ENCODE measurements around the gene PCMT1. TPM values are rescaled to one million over a fixed set of nuclear protein-coding genes. Genes with fewer than 3 reads are reported as not detected.

The PCMT1 gene
- polyA plus RNA-seq, 1 donor (not counting 4 experiments of a cell fraction or from before 2014, with no cell fraction given): 167 TPM

DNA sequence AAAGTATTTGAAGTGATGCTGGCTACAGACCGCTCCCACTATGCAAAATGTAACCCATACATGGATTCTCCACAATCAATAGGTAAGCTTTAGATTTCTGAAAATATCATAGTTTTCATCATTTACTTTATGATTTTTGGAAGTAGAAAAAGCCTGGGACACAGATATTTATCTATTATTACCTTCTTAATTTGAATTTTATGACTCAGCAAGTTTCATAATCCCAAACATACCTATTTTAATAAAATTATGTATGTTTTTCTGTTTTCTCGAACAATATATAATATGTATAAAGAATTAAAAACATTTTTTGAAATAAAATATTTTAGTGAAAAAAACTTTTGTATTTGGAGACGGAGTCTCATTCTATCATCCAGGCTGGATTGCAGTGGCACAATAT lies 21.6 kb downstream of the PCMT1 start:
- no peaks in the 10 kb centered on the region for H3K9me1 ChIP-seq (ENCODE audit: control insufficient read depth, extremely low read depth, insufficient read depth, low read length)
- no peak overlapping the region for H3K4me2 ChIP-seq (ENCODE audit: control insufficient read depth, extremely low read depth, insufficient read depth, low read depth, low read length)
- dilution Hi-C loops (cut with MboI; ENCODE audit: extremely low pct_ligation_motif_present, low sequenced_read_pairs): no loop called here
- no peaks in the 10 kb centered on the region for H3K9me3 ChIP-seq (ENCODE audit: control insufficient read depth, low read depth, low read length)
- H3K27ac ChIP-seq (ENCODE audit: control insufficient read depth, insufficient read depth, low read length): no peak overlapping the region
- H3K79me2 ChIP-seq (ENCODE audit: control insufficient read depth, insufficient read depth, low read length): peaks cover 34% of the 10 kb centered on the region
- no peaks in the 10 kb centered on the region for H3K4me1 ChIP-seq (ENCODE audit: control insufficient read depth, extremely low read depth, insufficient read depth, low read length)
- H4K20me1 ChIP-seq (ENCODE audit: control insufficient read depth, extremely low read depth, insufficient read depth, low read length): no peaks in the 10 kb centered on the region
- H2AFZ ChIP-seq (ENCODE audit: control insufficient read depth, low read length): no peak overlapping the region
- no peak for TF ChIP-seq EZH2 (IDR thresholded peaks at IDR 0.05; ENCODE audit: low read length)
- TF ChIP-seq, protein P1, sequence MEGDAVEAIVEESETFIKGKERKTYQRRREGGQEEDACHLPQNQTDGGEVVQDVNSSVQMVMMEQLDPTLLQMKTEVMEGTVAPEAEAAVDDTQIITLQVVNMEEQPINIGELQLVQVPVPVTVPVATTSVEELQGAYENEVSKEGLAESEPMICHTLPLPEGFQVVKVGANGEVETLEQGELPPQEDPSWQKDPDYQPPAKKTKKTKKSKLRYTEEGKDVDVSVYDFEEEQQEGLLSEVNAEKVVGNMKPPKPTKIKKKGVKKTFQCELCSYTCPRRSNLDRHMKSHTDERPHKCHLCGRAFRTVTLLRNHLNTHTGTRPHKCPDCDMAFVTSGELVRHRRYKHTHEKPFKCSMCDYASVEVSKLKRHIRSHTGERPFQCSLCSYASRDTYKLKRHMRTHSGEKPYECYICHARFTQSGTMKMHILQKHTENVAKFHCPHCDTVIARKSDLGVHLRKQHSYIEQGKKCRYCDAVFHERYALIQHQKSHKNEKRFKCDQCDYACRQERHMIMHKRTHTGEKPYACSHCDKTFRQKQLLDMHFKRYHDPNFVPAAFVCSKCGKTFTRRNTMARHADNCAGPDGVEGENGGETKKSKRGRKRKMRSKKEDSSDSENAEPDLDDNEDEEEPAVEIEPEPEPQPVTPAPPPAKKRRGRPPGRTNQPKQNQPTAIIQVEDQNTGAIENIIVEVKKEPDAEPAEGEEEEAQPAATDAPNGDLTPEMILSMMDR (optimal IDR thresholded peaks at IDR 0.05 in 1 of 3, IDR thresholded peaks at IDR 0.05 in 1 of 3, conservative IDR thresholded peaks at IDR 0.05 in 1 of 3; ENCODE audit: extremely low read depth in 1 of 3, insufficient read depth in 2 of 3, low read length in 3 of 3): no peak
- H3K4me3 ChIP-seq (ENCODE audit: control insufficient read depth in 2 of 3, extremely low read depth in 1 of 3, insufficient read depth in 2 of 3, low read depth in 1 of 3, low read length in 3 of 3): no peak overlapping the region
- peaks cover 0 to 7% of the 10 kb centered on the region in 2 experiments for H3K36me3 ChIP-seq (ENCODE audit: control insufficient read depth in 2 of 2, extremely low read depth in 1 of 2, insufficient read depth in 2 of 2, low read length in 2 of 2)
- DNase-seq (ENCODE audit: low read depth, low spot score) (no peak), FAIRE-seq (no peak)
- H3K9ac ChIP-seq (ENCODE audit: control insufficient read depth, extremely low read depth, insufficient read depth, low read length): no peak overlapping the region
- H3K27me3 ChIP-seq (ENCODE audit: control insufficient read depth, extremely low read depth, insufficient read depth, low read length): no peaks in the 10 kb centered on the region

DNA sequence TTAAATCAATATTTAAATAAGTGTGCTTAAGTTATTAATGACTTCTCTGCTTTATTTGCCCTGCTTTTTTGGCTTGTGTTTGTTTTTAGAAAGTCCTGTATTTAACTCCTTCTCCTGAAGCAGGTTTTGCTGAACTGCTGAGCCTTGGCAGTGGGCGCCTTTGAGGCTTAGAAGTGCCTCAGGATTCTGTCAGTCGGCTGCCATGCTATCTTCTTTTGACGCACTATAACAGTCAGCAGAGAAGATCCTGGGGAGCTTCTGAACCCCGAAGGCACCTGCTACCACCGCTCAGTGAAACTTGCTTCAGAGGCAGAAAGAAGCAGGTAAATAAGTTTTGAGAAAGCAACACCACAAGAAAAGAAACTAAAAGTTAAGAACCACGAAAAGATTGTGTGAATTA lies 22.4 kb downstream of the PCMT1 start:
- TF ChIP-seq, protein P1 (optimal IDR thresholded peaks at IDR 0.05 in 1 of 3, IDR thresholded peaks at IDR 0.05 in 1 of 3, conservative IDR thresholded peaks at IDR 0.05 in 1 of 3; ENCODE audit: extremely low read depth in 1 of 3, insufficient read depth in 2 of 3, low read length in 3 of 3): no peak
- no peak for TF ChIP-seq EZH2 (IDR thresholded peaks at IDR 0.05; ENCODE audit: low read length)
- no peak overlapping the region for H3K4me3 ChIP-seq (ENCODE audit: control insufficient read depth in 2 of 3, extremely low read depth in 1 of 3, insufficient read depth in 2 of 3, low read depth in 1 of 3, low read length in 3 of 3)
- peaks cover 0 to 5% of the 10 kb centered on the region in 2 experiments for H3K36me3 ChIP-seq (ENCODE audit: control insufficient read depth in 2 of 2, extremely low read depth in 1 of 2, insufficient read depth in 2 of 2, low read length in 2 of 2)
- H2AFZ ChIP-seq (ENCODE audit: control insufficient read depth, low read length): no peak overlapping the region
- no peak for DNase-seq (ENCODE audit: low read depth, low spot score)
- dilution Hi-C loops (cut with MboI; ENCODE audit: extremely low pct_ligation_motif_present, low sequenced_read_pairs): no loop called here
- no peaks in the 10 kb centered on the region for H3K27me3 ChIP-seq (ENCODE audit: control insufficient read depth, extremely low read depth, insufficient read depth, low read length)
- H3K4me2 ChIP-seq (ENCODE audit: control insufficient read depth, extremely low read depth, insufficient read depth, low read depth, low read length): no peak overlapping the region
- H3K27ac ChIP-seq (ENCODE audit: control insufficient read depth, insufficient read depth, low read length): no peak overlapping the region
- no peaks in the 10 kb centered on the region for H3K4me1 ChIP-seq (ENCODE audit: control insufficient read depth, extremely low read depth, insufficient read depth, low read length)
- FAIRE-seq: no peak
- no peaks in the 10 kb centered on the region for H3K9me3 ChIP-seq (ENCODE audit: control insufficient read depth, low read depth, low read length)
- peaks cover 27% of the 10 kb centered on the region for H3K79me2 ChIP-seq (ENCODE audit: control insufficient read depth, insufficient read depth, low read length)
- H4K20me1 ChIP-seq (ENCODE audit: control insufficient read depth, extremely low read depth, insufficient read depth, low read length): no peaks in the 10 kb centered on the region
- no peaks in the 10 kb centered on the region for H3K9me1 ChIP-seq (ENCODE audit: control insufficient read depth, extremely low read depth, insufficient read depth, low read length)
- no peak overlapping the region for H3K9ac ChIP-seq (ENCODE audit: control insufficient read depth, extremely low read depth, insufficient read depth, low read length)
